Stimulated activated CD4-positive, alpha-beta T cell treated with anti-CD3 and anti-CD28 coated beads, Interleukin-1b, Interleukin-23, amount 100 ng/mL, for 1 hour (primary cell): ENCODE measurements around the gene GRB10.
"Not testable (repeated sequence)": the region's sequence is repeated elsewhere in the genome, so short reads cannot be mapped to it uniquely, and the experiment has no call there.

ENCODE experiments used
- DNase-seq, 2 donors: peaks; one replicate each; pipeline ENCODE4 v3.0.0-alpha.2; 2020; ENCODE audit warnings: low read depth in 2 of 2

The GRB10 gene

GRCh38 chr7:50552921-50553320 lies 229.8 kb downstream of the GRB10 start:
- DNase-seq, result no peak

DNA sequence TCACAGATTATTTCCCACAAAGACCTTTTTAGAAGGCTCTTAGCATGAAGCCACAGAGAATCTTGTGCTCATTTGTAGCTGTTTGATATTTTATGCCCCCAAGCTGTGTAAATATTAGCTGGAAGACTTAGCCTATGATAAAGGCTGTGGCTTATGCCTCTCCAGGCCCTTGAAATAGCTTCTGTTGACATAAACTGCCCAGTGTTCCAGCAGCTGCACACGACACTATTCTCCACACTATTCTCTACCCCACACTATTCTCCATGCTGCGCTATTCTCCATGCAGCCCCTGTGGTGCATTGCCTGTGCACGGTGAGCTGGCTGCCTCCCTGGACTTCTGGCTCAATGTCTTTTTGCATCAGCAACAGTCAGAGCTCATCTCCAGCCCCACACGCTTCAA lies 230.6 kb downstream of the GRB10 start:
- DNase-seq, result no peak

DNA sequence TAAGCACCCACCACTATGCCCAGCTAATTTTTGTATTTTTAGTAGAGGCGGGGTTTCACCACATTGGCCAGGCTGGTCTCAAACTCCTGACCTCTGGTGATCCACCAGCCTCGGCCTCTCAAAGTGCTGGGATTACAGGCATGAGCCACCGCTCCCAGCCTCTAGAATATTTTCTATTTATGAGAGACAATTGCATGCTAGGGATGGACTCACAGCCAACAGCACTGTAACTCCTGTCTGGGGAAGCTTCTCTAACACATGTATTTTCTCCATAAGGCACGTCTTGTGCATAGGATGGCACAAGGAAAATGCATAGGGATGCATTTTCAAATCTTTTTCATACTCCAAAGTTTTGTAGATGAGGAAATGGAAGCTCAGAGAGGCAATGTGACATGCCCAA lies 237.1 kb downstream of the GRB10 start:
- DNase-seq, result not testable (repeated sequence)

DNA sequence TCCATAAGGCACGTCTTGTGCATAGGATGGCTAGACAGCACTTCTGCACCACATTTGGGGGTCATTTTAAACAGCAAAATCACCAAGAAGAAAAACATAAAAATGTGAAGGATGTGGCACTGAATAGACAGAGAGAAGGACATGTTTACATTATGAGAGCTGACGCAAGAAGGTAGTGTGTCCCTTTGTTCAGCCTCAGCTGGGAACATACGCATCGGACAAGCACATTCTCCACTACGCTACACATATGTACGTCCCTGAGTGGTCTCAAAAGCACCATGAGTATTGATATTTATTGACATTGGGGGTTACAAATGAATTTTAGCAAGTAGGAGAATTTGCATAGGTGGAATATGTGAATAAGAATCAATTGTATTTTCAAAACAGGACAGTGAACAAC lies 237.7 kb downstream of the GRB10 start:
- no peak for DNase-seq

DNA sequence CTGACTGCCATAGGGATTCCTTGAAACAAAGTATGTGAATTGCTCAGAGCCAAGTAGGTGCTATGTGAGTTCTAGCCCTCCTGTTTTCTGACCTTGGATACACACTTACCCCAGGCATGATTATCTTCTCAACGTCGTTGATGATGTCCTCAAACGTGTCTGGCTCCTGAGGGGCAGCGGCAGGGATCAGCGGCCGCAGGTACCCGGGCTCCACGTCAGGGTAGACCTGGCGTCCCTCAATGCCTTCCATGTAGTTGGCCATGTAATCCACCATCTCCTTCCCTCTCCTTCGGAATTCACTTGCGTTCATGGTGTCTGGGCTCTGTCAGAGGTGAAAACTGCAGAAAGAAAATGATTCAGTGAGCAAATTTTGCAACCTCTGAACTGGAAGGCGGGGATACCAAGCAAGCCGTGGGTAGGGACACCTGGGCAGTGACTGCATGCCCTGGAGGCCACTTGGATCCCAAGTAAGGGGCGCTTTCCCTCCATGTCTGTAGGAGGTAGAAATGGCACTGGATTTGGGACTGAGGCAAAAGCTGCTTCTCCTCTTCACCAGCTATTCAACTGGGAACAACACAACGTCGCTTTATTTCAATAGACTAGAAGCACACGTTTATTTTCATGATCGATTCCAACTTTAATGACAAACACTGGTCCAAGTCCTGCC lies 238.8 kb downstream of the GRB10 start:
- DNase-seq, result no peak

DNA sequence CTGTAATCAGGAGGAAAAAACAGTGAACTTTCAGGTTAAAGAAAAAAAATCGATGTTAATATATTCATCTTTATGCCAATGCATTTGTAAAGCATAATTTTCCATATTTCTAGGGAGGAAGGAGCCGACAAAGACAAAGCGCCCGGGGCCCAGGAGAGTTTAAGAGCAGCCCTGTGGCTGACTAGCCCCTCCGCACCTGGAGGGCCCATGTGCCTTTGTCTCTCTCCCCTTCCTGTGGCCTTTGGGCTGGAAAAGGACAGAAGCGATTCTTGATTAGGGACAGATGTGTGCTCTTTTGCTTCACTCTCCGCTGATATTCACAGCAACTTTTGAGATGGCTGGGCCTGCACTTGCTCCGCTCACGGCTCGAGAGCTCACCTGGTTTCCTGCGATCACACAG lies 240.6 kb downstream of the GRB10 start:
- DNase-seq, result no peak

DNA sequence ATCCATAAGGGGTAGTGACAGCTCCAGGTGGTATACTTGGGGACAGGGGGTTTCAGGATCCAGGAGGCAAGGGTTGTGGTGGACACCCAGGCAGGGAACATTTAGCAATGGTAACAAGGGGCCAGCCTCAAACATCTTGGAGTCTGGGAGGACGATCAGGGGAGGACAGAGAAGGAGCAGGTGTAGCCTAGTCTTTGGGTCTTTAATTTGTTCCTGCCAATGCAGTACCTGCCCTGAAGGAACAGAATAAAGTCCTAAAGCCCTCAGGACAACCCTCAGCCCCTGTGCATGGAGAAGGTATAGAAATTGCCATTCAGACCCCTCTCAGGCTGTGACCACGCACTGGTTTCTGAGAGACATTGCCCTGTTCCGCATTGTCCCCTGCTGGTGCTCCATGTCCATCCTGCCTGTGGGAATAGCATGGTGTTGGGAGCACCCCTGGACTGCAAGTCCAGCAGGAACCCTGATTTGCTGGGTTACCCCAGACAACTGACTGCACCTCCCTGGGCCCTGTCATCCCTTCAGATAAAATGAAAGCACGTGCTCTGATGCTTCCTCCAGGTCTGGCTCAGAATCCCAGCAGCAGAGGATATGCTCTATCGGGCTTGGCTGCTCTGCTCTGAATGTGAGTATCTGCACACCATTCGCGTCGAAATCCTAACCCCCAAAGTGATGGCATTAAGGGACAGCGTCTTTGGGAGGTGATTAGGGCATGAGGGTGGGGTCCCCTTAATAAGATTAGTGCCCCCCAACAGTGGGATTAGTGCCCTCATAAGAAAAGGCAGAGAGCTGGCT lies 241.7 kb downstream of the GRB10 start:
- no peak for DNase-seq
